Neural cell (in vitro differentiated cells): ENCODE results near the gene MLEC.

Source experiments
- CTCF ChIP-seq: fragments of 450-650 bp; IDR thresholded peaks from 2 replicates; pipeline ENCODE4 v1.5.1; 2014; ENCODE audit warnings: antibody characterized with exemption, mild to moderate bottlenecking, moderate library complexity; ENCODE audit not compliant: poor library complexity, severe bottlenecking
- EP300 ChIP-seq: fragments of 450-650 bp; conservative IDR thresholded peaks from 2 replicates; pipeline ENCODE4 v1.6.1; 2014; ENCODE audit warnings: antibody characterized with exemption, mild to moderate bottlenecking, moderate library complexity; ENCODE audit not compliant: poor library complexity, severe bottlenecking
- POLR2AphosphoS5 ChIP-seq: IDR thresholded peaks from 2 replicates; pipeline ENCODE4 v1.6.1; 2012

GRCh38 chr12:120734210-120734609 lies 47.3 kb downstream of the MLEC start:
- no peak for TF ChIP-seq CTCF
- no peak for TF ChIP-seq EP300
- no peak for TF ChIP-seq POLR2AphosphoS5
